D721Med (cell line): ENCODE measurements around the gene CADPS2.

Experiments used
- DNase-seq: peaks from one replicate; pipeline ENCODE4 v3.0.0; 2011; ENCODE audit warnings: low spot score; ENCODE audit not compliant: insufficient read length
- FAIRE-seq: peaks from 2 replicates; lab custom pipeline; 2011; peaks lifted over from hg19 to GRCh38; lab: Jason Lieb, UNC
- CTCF ChIP-seq: IDR thresholded peaks from 2 replicates; pipeline ENCODE4 v1.5.1; 2012; ENCODE audit warnings: mild to moderate bottlenecking, control low read depth; ENCODE audit not compliant: insufficient read depth; ENCODE audit errors: missing control alignments

The CADPS2 gene

GRCh38 chr7:122789156-122789555 is 97.1 kb downstream of the CADPS2 start:
- FAIRE-seq (no peak), DNase-seq (no peak)
- TF ChIP-seq CTCF = no peak

GRCh38 chr7:122770686-122771335 is 115.4 kb downstream of the CADPS2 start:
- FAIRE-seq = no peak
- TF ChIP-seq CTCF = no peak
- DNase-seq = no peak

GRCh38 chr7:122768827-122769226 is 117.4 kb downstream of the CADPS2 start:
- no peak for FAIRE-seq
- TF ChIP-seq CTCF = no peak

GRCh38 chr7:122767339-122767738 is 118.9 kb downstream of the CADPS2 start:
- TF ChIP-seq CTCF = no peak
- FAIRE-seq (no peak), DNase-seq (no peak)

More at GRCh38 chr7:122768827-122769226, 117.4 kb downstream of the CADPS2 start:
- DNase-seq = no peak

GRCh38 chr7:122766593-122766992 is 119.7 kb downstream of the CADPS2 start:
- DNase-seq (no peak), FAIRE-seq (no peak)
- no peak for TF ChIP-seq CTCF

- FAIRE-seq = no peak
- no peak for TF ChIP-seq CTCF
- DNase-seq = no peak
These were observed 121.4 kb downstream of the CADPS2 start for GRCh38 chr7:122764902-122765301.

GRCh38 chr7:122764020-122764419 is 122.2 kb downstream of the CADPS2 start:
- TF ChIP-seq CTCF = no peak
- FAIRE-seq (no peak), DNase-seq (no peak)
